Measurements from ENCODE around the gene SFT2D1.

The SFT2D1 gene

GRCh38 chr6:166297606-166298005, 44.7 kb downstream of the SFT2D1 start:
- 96% methylated on average over 23 of the region's 23 CpGs for WGBS
- Histone ChIP-seq H2AFZ (ENCODE audit: low read depth, low read length) (no peak overlapping the region), H2BK15ac (ENCODE audit: low read depth, poor library complexity, severe bottlenecking) (no peak overlapping the region), H3K27me3 (ENCODE audit: control insufficient read depth in 1 of 2, insufficient read depth in 1 of 2, low read length in 2 of 2) (peaks cover 19 to 32% of the 10 kb centered on the region in 2 experiments), H3K14ac (ENCODE audit: low read length in 2 of 2) (peak overlapping the region in 1 of 2 experiments; percentile 4), H3K9me3 (ENCODE audit: control insufficient read depth, low read length) (no peaks in the 10 kb centered on the region), H3K4me2 (ENCODE audit: low read length, poor library complexity, severe bottlenecking) (no peak overlapping the region), H2BK120ac (ENCODE audit: low read depth, low read length) (no peak overlapping the region), H3K79me1 (replicated peaks; ENCODE audit: low read length, poor library complexity, severe bottlenecking) (no peaks in the 10 kb centered on the region), H3K18ac (ENCODE audit: low read depth in 1 of 2, low read length in 2 of 2) (no peak overlapping the region), H3K4me3 (ENCODE audit: insufficient read depth in 1 of 2, low read depth in 1 of 2, low read length in 2 of 2) (no peak overlapping the region), H3K4ac (ENCODE audit: low read depth in 1 of 2, low read length in 2 of 2) (no peak overlapping the region), H3K23ac (ENCODE audit: low read length in 2 of 2) (peak overlapping the region in 1 of 2 experiments; percentile 23), H2BK5ac (ENCODE audit: low read depth, low read length, poor library complexity, severe bottlenecking) (no peak overlapping the region), H3K36me3 (ENCODE audit: control insufficient read depth in 1 of 2, insufficient read depth in 2 of 2, low read depth in 1 of 2, low read length in 2 of 2) (no peaks in the 10 kb centered on the region), H4K8ac (ENCODE audit: low read length) (no peak overlapping the region), H3K27ac (ENCODE audit: low read length, poor library complexity, severe bottlenecking) (no peak overlapping the region), H4K91ac (ENCODE audit: low read length) (no peak overlapping the region), H2AK5ac (ENCODE audit: low read length, severe bottlenecking) (no peak overlapping the region), H3K9ac (ENCODE audit: low read length) (no peak overlapping the region), H3K4me1 (ENCODE audit: control insufficient read depth, insufficient read depth, low read depth, low read length) (no peaks in the 10 kb centered on the region), H2BK12ac (ENCODE audit: low read length in 2 of 2) (no peak overlapping the region)
- no peak for DNase-seq

GRCh38 chr6:166296035-166296883, 46.1 kb downstream of the SFT2D1 start:
- Histone ChIP-seq H3K4ac (ENCODE audit: low read depth in 1 of 2, low read length in 2 of 2) (no peak overlapping the region), H3K4me3 (ENCODE audit: insufficient read depth in 1 of 2, low read depth in 1 of 2, low read length in 2 of 2) (no peak overlapping the region), H3K9me3 (ENCODE audit: control insufficient read depth, low read length) (no peaks in the 10 kb centered on the region), H2AK5ac (ENCODE audit: low read length, severe bottlenecking) (no peak overlapping the region), H3K23ac (ENCODE audit: low read length in 2 of 2) (no peak overlapping the region), H3K4me1 (ENCODE audit: control insufficient read depth, insufficient read depth, low read depth, low read length) (no peaks in the 10 kb centered on the region), H2AFZ (ENCODE audit: low read depth, low read length) (no peak overlapping the region), H2BK120ac (ENCODE audit: low read depth, low read length) (no peak overlapping the region), H2BK15ac (ENCODE audit: low read depth, poor library complexity, severe bottlenecking) (no peak overlapping the region), H3K79me1 (replicated peaks; ENCODE audit: low read length, poor library complexity, severe bottlenecking) (no peaks in the 10 kb centered on the region), H3K9ac (ENCODE audit: low read length) (no peak overlapping the region), H3K4me2 (ENCODE audit: low read length, poor library complexity, severe bottlenecking) (no peak overlapping the region), H3K27me3 (ENCODE audit: control insufficient read depth in 1 of 2, insufficient read depth in 1 of 2, low read length in 2 of 2) (peaks cover 23 to 39% of the 10 kb centered on the region in 2 experiments), H2BK12ac (ENCODE audit: low read length in 2 of 2) (no peak overlapping the region), H3K18ac (ENCODE audit: low read depth in 1 of 2, low read length in 2 of 2) (no peak overlapping the region), H3K27ac (ENCODE audit: low read length, poor library complexity, severe bottlenecking) (no peak overlapping the region), H4K91ac (ENCODE audit: low read length) (no peak overlapping the region), H2BK5ac (ENCODE audit: low read depth, low read length, poor library complexity, severe bottlenecking) (no peak overlapping the region), H3K36me3 (ENCODE audit: control insufficient read depth in 1 of 2, insufficient read depth in 2 of 2, low read depth in 1 of 2, low read length in 2 of 2) (no peaks in the 10 kb centered on the region), H3K14ac (ENCODE audit: low read length in 2 of 2) (no peak overlapping the region), H4K8ac (ENCODE audit: low read length) (no peak overlapping the region)
- WGBS: 77% methylated on average over 8 of the region's 10 CpGs
- no peak for DNase-seq

DNA sequence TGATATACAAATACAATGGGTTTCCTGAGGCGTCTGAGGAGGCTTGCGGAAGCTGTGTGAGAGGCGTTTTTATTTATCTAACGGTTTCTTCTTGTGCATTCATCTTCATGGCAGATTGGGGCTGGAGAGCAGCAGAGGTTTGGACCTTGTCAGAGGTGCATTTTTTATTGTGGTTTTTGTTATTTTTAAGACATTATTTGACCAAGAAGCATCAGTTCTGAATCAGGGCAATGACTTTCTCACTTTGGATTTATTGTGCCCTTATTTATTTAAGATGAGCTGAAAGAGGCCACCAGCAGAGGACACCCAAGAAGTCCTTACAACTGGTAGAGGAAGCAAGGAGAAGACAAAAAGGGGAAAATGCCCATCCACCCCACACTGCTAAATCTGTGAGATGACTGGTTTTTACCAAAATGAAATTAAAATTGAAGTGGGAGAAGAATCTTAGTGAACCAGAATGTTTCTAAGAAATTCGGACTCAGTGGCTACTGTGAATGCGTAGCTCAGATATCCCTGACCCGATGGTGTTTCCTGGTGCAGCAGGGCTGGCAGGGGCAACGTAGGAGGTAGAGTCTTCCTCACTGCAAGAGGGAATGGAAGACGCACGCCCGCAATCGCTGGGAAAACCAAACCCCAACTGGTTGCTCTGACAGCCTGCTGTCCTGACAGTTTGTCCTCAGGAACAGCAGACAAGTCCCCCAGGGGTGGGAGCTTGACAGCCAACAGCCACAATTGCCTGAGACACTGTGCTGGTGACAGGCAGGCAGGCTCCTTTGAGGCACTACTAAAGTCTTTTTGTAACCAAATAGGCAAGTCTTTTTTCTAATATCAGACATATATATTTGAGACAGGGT, 48.4 kb downstream of the SFT2D1 start:
- H3K4me2 ChIP-seq (ENCODE audit: low read length, poor library complexity, severe bottlenecking): no peak overlapping the region

More for the DNA sequence above, 48.4 kb downstream of the SFT2D1 start:
- Histone ChIP-seq H3K23ac (ENCODE audit: low read length in 2 of 2) (peak overlapping the region in 1 of 2 experiments; percentile 32), H2AK5ac (ENCODE audit: low read length, severe bottlenecking) (no peak overlapping the region), H3K27ac (ENCODE audit: low read length, poor library complexity, severe bottlenecking) (no peak overlapping the region), H3K79me1 (replicated peaks; ENCODE audit: low read length, poor library complexity, severe bottlenecking) (no peaks in the 10 kb centered on the region), H2BK5ac (ENCODE audit: low read depth, low read length, poor library complexity, severe bottlenecking) (no peak overlapping the region), H3K36me3 (ENCODE audit: control insufficient read depth in 1 of 2, insufficient read depth in 2 of 2, low read depth in 1 of 2, low read length in 2 of 2) (no peaks in the 10 kb centered on the region), H3K27me3 (ENCODE audit: control insufficient read depth in 1 of 2, insufficient read depth in 1 of 2, low read length in 2 of 2) (peaks cover 23 to 36% of the 10 kb centered on the region in 2 experiments), H3K9ac (ENCODE audit: low read length) (no peak overlapping the region), H2BK120ac (ENCODE audit: low read depth, low read length) (no peak overlapping the region), H4K91ac (ENCODE audit: low read length) (no peak overlapping the region), H3K4ac (ENCODE audit: low read depth in 1 of 2, low read length in 2 of 2) (no peak overlapping the region), H2AFZ (ENCODE audit: low read depth, low read length) (no peak overlapping the region), H2BK12ac (ENCODE audit: low read length in 2 of 2) (no peak overlapping the region), H3K14ac (ENCODE audit: low read length in 2 of 2) (no peak overlapping the region), H3K4me3 (ENCODE audit: insufficient read depth in 1 of 2, low read depth in 1 of 2, low read length in 2 of 2) (no peak overlapping the region), H3K18ac (ENCODE audit: low read depth in 1 of 2, low read length in 2 of 2) (no peak overlapping the region), H2BK15ac (ENCODE audit: low read depth, poor library complexity, severe bottlenecking) (no peak overlapping the region), H4K8ac (ENCODE audit: low read length) (no peak overlapping the region), H3K9me3 (ENCODE audit: control insufficient read depth, low read length) (no peaks in the 10 kb centered on the region), H3K4me1 (ENCODE audit: control insufficient read depth, insufficient read depth, low read depth, low read length) (no peaks in the 10 kb centered on the region)
- no peak for DNase-seq
- WGBS: 89% methylated on average over 12 of the region's 12 CpGs
